ENCODE data around the gene NXPE3. TPM values are rescaled to one million over a fixed set of nuclear protein-coding genes. Genes with fewer than 3 reads are reported as not detected.

Gene NXPE3
- total and polyA plus RNA-seq, 9 of the 15 experiments (the other 6 are each of a cell fraction or from before 2014, with no cell fraction given) = 0.25 to 2.5 (median 0.95) TPM

DNA sequence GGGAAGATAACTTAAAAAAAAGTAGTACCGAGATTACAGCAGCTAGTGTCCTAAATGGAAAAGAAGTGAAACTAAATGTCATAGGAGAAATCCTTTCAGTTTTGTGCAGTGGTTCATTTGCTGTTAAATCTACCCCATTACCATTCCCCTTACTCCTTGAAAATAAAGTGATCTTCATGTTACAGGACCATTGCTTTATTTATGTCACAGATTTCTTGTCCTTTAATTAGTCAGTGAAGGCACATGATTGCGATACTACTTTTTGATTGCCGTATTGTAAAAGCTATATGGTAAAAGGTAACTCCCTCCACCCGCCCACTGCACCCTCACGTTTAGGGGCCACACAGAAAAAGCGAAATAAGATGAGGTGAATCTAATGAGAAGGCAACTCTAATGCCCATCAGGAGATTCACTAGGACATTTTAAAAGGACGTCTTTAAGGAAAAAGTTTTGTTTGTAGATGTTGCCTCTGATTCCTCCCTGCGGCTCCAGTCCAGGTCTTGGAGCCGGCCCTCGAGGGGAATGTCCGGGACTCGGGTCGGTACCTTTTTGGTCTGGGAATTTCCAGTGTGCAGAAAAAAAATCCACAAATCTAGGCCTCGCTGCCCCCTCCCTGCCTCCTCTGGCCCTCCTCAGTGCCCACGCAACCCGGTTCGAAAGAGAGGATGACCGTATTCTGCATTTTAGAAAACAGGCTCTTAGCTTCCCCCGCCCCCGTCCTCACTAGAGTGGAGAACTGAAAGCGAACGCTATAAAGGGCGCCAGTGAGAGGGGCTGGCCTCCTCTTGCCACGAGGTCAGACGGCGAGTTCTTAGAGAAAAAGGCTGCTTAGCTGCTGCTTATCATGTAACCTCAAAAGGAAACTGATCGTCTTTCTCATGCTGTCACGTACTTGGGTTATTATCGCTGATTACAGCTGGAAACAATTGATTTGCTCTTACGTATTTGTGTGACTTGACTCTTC lies 48.5 kb downstream of the NXPE3 start (continued):
- TF ChIP-seq TBP (optimal IDR thresholded peaks at IDR 0.05; ENCODE audit: low read depth, low read length) (peak; percentile 53), MYC (IDR thresholded peaks at IDR 0.05; ENCODE audit: low read depth, low read length) (peak; percentile 89), MYC (CRISPR knock-in tag; IDR thresholded peaks at IDR 0.05; ENCODE audit: borderline replicate concordance, low read depth) (no peak), WHSC1 (IDR thresholded peaks at IDR 0.05; ENCODE audit: low read length) (no peak), SOX6 (IDR thresholded peaks at IDR 0.05) (peak; percentile 63), HDAC2 (IDR thresholded peaks at IDR 0.05) (0 out of 2 replicates have a peak, but pooled peaks have one; percentile 46), LEF1 (IDR thresholded peaks at IDR 0.05) (0 out of 2 replicates have a peak, but pooled peaks have one; percentile 11), CCAR2 (IDR thresholded peaks at IDR 0.05; ENCODE audit: low read depth, low read length) (no peak)
- TF ChIP-seq, protein P1, sequence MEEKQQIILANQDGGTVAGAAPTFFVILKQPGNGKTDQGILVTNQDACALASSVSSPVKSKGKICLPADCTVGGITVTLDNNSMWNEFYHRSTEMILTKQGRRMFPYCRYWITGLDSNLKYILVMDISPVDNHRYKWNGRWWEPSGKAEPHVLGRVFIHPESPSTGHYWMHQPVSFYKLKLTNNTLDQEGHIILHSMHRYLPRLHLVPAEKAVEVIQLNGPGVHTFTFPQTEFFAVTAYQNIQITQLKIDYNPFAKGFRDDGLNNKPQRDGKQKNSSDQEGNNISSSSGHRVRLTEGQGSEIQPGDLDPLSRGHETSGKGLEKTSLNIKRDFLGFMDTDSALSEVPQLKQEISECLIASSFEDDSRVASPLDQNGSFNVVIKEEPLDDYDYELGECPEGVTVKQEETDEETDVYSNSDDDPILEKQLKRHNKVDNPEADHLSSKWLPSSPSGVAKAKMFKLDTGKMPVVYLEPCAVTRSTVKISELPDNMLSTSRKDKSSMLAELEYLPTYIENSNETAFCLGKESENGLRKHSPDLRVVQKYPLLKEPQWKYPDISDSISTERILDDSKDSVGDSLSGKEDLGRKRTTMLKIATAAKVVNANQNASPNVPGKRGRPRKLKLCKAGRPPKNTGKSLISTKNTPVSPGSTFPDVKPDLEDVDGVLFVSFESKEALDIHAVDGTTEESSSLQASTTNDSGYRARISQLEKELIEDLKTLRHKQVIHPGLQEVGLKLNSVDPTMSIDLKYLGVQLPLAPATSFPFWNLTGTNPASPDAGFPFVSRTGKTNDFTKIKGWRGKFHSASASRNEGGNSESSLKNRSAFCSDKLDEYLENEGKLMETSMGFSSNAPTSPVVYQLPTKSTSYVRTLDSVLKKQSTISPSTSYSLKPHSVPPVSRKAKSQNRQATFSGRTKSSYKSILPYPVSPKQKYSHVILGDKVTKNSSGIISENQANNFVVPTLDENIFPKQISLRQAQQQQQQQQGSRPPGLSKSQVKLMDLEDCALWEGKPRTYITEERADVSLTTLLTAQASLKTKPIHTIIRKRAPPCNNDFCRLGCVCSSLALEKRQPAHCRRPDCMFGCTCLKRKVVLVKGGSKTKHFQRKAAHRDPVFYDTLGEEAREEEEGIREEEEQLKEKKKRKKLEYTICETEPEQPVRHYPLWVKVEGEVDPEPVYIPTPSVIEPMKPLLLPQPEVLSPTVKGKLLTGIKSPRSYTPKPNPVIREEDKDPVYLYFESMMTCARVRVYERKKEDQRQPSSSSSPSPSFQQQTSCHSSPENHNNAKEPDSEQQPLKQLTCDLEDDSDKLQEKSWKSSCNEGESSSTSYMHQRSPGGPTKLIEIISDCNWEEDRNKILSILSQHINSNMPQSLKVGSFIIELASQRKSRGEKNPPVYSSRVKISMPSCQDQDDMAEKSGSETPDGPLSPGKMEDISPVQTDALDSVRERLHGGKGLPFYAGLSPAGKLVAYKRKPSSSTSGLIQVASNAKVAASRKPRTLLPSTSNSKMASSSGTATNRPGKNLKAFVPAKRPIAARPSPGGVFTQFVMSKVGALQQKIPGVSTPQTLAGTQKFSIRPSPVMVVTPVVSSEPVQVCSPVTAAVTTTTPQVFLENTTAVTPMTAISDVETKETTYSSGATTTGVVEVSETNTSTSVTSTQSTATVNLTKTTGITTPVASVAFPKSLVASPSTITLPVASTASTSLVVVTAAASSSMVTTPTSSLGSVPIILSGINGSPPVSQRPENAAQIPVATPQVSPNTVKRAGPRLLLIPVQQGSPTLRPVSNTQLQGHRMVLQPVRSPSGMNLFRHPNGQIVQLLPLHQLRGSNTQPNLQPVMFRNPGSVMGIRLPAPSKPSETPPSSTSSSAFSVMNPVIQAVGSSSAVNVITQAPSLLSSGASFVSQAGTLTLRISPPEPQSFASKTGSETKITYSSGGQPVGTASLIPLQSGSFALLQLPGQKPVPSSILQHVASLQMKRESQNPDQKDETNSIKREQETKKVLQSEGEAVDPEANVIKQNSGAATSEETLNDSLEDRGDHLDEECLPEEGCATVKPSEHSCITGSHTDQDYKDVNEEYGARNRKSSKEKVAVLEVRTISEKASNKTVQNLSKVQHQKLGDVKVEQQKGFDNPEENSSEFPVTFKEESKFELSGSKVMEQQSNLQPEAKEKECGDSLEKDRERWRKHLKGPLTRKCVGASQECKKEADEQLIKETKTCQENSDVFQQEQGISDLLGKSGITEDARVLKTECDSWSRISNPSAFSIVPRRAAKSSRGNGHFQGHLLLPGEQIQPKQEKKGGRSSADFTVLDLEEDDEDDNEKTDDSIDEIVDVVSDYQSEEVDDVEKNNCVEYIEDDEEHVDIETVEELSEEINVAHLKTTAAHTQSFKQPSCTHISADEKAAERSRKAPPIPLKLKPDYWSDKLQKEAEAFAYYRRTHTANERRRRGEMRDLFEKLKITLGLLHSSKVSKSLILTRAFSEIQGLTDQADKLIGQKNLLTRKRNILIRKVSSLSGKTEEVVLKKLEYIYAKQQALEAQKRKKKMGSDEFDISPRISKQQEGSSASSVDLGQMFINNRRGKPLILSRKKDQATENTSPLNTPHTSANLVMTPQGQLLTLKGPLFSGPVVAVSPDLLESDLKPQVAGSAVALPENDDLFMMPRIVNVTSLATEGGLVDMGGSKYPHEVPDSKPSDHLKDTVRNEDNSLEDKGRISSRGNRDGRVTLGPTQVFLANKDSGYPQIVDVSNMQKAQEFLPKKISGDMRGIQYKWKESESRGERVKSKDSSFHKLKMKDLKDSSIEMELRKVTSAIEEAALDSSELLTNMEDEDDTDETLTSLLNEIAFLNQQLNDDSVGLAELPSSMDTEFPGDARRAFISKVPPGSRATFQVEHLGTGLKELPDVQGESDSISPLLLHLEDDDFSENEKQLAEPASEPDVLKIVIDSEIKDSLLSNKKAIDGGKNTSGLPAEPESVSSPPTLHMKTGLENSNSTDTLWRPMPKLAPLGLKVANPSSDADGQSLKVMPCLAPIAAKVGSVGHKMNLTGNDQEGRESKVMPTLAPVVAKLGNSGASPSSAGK (IDR thresholded peaks at IDR 0.05) = peak; percentile 86
- TF ChIP-seq, protein P2, sequence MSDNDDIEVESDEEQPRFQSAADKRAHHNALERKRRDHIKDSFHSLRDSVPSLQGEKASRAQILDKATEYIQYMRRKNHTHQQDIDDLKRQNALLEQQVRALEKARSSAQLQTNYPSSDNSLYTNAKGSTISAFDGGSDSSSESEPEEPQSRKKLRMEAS (CRISPR knock-in tag; IDR thresholded peaks at IDR 0.05) = peak; percentile 62
- TF ChIP-seq, protein P3, sequence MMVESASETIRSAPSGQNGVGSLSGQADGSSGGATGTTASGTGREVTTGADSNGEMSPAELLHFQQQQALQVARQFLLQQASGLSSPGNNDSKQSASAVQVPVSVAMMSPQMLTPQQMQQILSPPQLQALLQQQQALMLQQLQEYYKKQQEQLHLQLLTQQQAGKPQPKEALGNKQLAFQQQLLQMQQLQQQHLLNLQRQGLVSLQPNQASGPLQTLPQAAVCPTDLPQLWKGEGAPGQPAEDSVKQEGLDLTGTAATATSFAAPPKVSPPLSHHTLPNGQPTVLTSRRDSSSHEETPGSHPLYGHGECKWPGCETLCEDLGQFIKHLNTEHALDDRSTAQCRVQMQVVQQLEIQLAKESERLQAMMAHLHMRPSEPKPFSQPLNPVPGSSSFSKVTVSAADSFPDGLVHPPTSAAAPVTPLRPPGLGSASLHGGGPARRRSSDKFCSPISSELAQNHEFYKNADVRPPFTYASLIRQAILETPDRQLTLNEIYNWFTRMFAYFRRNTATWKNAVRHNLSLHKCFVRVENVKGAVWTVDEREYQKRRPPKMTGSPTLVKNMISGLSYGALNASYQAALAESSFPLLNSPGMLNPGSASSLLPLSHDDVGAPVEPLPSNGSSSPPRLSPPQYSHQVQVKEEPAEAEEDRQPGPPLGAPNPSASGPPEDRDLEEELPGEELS (CRISPR knock-in tag; IDR thresholded peaks at IDR 0.05; ENCODE audit: borderline replicate concordance) = no peak

All from K562 (cell line).